WTC11 (cell line): ENCODE measurements around the gene CACNA2D3. TPM values are rescaled to one million over a fixed set of nuclear protein-coding genes. Genes with fewer than 3 reads are reported as not detected.
A peak's percentile ranks its signal among the peaks of the same experiment; 100 is the strongest.

Source experiments
- ATAC-seq: fragments of 200-7000 bp; cut with Tn5 transposase; 2 replicates; pipeline ENCODE4 v1.10.0; 2021; ENCODE audit warnings: mild to moderate bottlenecking, moderate library complexity
- CTCF ChIA-PET: fragments of 300-600 bp; sonication (Branson Sonifier 250); formaldehyde crosslinking; loops from one replicate; lab custom pipeline; 2021; ENCODE audit warnings: antibody characterized with exemption; lab: Charles Lee
- POLR2A ChIA-PET: fragments of 350-600 bp; sonication (Branson Sonifier 250); formaldehyde crosslinking; loops from one replicate; lab custom pipeline; 2021; ENCODE audit warnings: antibody characterized with exemption; lab: Charles Lee
- DNase-seq: peaks from one replicate; pipeline ENCODE4 v3.0.0; 2021; ENCODE audit warnings: low spot score
- H3K27ac Mint-ChIP-seq: 2 replicates; pipeline ENCODE4 v1.8.0; 2021; ENCODE audit warnings: mixed read lengths
- H3K27me3 Mint-ChIP-seq: 2 replicates; pipeline ENCODE4 v1.8.0; 2021; ENCODE audit warnings: low read depth, mild to moderate bottlenecking, moderate library complexity, mixed read lengths
- H3K36me3 Mint-ChIP-seq: 2 replicates; pipeline ENCODE4 v1.8.0; 2021; ENCODE audit warnings: mixed read lengths
- H3K4me1 Mint-ChIP-seq: 2 replicates; pipeline ENCODE4 v1.8.0; 2022; ENCODE audit warnings: mixed read lengths
- H3K4me3 Mint-ChIP-seq: 2 replicates; pipeline ENCODE4 v1.8.0; 2021; ENCODE audit warnings: mild to moderate bottlenecking, moderate library complexity, mixed read lengths
- H3K9me3 Mint-ChIP-seq: 2 replicates; pipeline ENCODE4 v1.8.0; 2021; ENCODE audit warnings: mixed read lengths
- CREM ChIP-seq: sonication (generic); formaldehyde crosslinking; IDR thresholded peaks from 2 replicates; pipeline ENCODE4 v1.8.1; 2022; ENCODE audit warnings: mild to moderate bottlenecking, missing genetic modification reagents, moderate library complexity
- CTCF ChIP-seq: fragments of 200-600 bp; IDR thresholded peaks from 2 replicates; pipeline ENCODE4 v1.8.0; 2022; ENCODE audit warnings: antibody characterized with exemption
- ERG ChIP-seq: fragments of 250-450 bp; sonication (Bioruptor Pico); IDR thresholded peaks from 2 replicates; pipeline ENCODE4 v1.8.0; 2021; ENCODE audit warnings: mild to moderate bottlenecking
- ESRRA ChIP-seq: sonication (generic); formaldehyde crosslinking; IDR thresholded peaks from 2 replicates; pipeline ENCODE4 v1.8.1; 2022; ENCODE audit warnings: mild to moderate bottlenecking, missing genetic modification reagents, borderline replicate concordance
- ETV6 ChIP-seq: sonication (generic); formaldehyde crosslinking; IDR thresholded peaks from 2 replicates; pipeline ENCODE4 v1.8.1; 2022; ENCODE audit warnings: mild to moderate bottlenecking, missing genetic modification reagents
- GRHL2 ChIP-seq: fragments of 250-450 bp; sonication (Bioruptor Pico); IDR thresholded peaks from 2 replicates; pipeline ENCODE4 v1.8.0; 2022; ENCODE audit warnings: mild to moderate bottlenecking, moderate library complexity; ENCODE audit not compliant: insufficient replicate concordance, severe bottlenecking
- MAX ChIP-seq: sonication (generic); formaldehyde crosslinking; IDR thresholded peaks from 2 replicates; pipeline ENCODE4 v1.8.0; 2022; ENCODE audit warnings: mild to moderate bottlenecking, missing genetic modification reagents
- MYBL2 ChIP-seq: sonication (generic); formaldehyde crosslinking; IDR thresholded peaks from 2 replicates; pipeline ENCODE4 v1.8.1; 2023; ENCODE audit warnings: mild to moderate bottlenecking, moderate library complexity, missing genetic modification reagents
- NFATC4 ChIP-seq: fragments of 250-450 bp; sonication (Bioruptor Pico); IDR thresholded peaks from 2 replicates; pipeline ENCODE4 v1.9.0; 2021; ENCODE audit warnings: mild to moderate bottlenecking
- NFE2L1 ChIP-seq: sonication (generic); formaldehyde crosslinking; IDR thresholded peaks from 2 replicates; pipeline ENCODE4 v1.8.1; 2023; ENCODE audit warnings: missing genetic modification reagents
- SOX15 ChIP-seq: fragments of 250-450 bp; sonication (Bioruptor Pico); IDR thresholded peaks from 2 replicates; pipeline ENCODE4 v1.9.0; 2021; ENCODE audit warnings: mild to moderate bottlenecking
- TEAD1 ChIP-seq: sonication (generic); formaldehyde crosslinking; IDR thresholded peaks from 2 replicates; pipeline ENCODE4 v1.8.0; 2022; ENCODE audit warnings: mild to moderate bottlenecking, missing genetic modification reagents
- TP53 ChIP-seq: sonication (generic); formaldehyde crosslinking; IDR thresholded peaks from 2 replicates; pipeline ENCODE4 v1.8.1; 2023; ENCODE audit warnings: mild to moderate bottlenecking, missing genetic modification reagents
- ZNF219 ChIP-seq: sonication (generic); formaldehyde crosslinking; IDR thresholded peaks from 2 replicates; pipeline ENCODE4 v1.8.0; 2023; ENCODE audit warnings: missing genetic modification reagents, mild to moderate bottlenecking, borderline replicate concordance
- ZNF232 ChIP-seq: sonication (generic); formaldehyde crosslinking; IDR thresholded peaks from 2 replicates; pipeline ENCODE4 v1.8.0; 2022; ENCODE audit warnings: mild to moderate bottlenecking, missing genetic modification reagents
- ZNF281 ChIP-seq: sonication (generic); formaldehyde crosslinking; IDR thresholded peaks from 2 replicates; pipeline ENCODE4 v1.8.0; 2023; ENCODE audit warnings: mild to moderate bottlenecking, missing genetic modification reagents
- ZNF396 ChIP-seq: fragments of 250-450 bp; sonication (Bioruptor Pico); IDR thresholded peaks from 2 replicates; pipeline ENCODE4 v1.8.0; 2021; ENCODE audit warnings: mild to moderate bottlenecking, moderate library complexity, borderline replicate concordance
- total RNA-seq: library from RNA; stranded (reverse); gene quantifications from 3 replicates; pipeline ENCODE4 v1.2.3, GENCODE V29; 2021
- TF ChIP-seq, protein P1 (sequence below): sonication (generic); formaldehyde crosslinking; IDR thresholded peaks from 2 replicates; pipeline ENCODE4 v1.8.1; 2023; ENCODE audit warnings: mild to moderate bottlenecking, missing genetic modification reagents, borderline replicate concordance
- TF ChIP-seq, protein P2 (sequence below): sonication (generic); formaldehyde crosslinking; IDR thresholded peaks from 2 replicates; pipeline ENCODE4 v1.8.1; 2022; ENCODE audit warnings: mild to moderate bottlenecking, missing genetic modification reagents, moderate library complexity, borderline replicate concordance
- TF ChIP-seq, protein P3 (sequence below): sonication (generic); formaldehyde crosslinking; IDR thresholded peaks from 2 replicates; pipeline ENCODE4 v1.8.1; 2023; ENCODE audit warnings: mild to moderate bottlenecking, missing genetic modification reagents
- TF ChIP-seq, protein P4 (sequence below): fragments of 250-450 bp; sonication (Bioruptor Pico); IDR thresholded peaks from 2 replicates; pipeline ENCODE4 v1.9.0; 2021; ENCODE audit warnings: mild to moderate bottlenecking

CACNA2D3 gene
- total RNA-seq, 1 experiment from 2014 or later: 5.0 TPM

GRCh38 chr3:54432975-54433374 lies 310.6 kb downstream of the CACNA2D3 start:
- TF ChIP-seq CTCF: no peak
- TF ChIP-seq, protein P1, sequence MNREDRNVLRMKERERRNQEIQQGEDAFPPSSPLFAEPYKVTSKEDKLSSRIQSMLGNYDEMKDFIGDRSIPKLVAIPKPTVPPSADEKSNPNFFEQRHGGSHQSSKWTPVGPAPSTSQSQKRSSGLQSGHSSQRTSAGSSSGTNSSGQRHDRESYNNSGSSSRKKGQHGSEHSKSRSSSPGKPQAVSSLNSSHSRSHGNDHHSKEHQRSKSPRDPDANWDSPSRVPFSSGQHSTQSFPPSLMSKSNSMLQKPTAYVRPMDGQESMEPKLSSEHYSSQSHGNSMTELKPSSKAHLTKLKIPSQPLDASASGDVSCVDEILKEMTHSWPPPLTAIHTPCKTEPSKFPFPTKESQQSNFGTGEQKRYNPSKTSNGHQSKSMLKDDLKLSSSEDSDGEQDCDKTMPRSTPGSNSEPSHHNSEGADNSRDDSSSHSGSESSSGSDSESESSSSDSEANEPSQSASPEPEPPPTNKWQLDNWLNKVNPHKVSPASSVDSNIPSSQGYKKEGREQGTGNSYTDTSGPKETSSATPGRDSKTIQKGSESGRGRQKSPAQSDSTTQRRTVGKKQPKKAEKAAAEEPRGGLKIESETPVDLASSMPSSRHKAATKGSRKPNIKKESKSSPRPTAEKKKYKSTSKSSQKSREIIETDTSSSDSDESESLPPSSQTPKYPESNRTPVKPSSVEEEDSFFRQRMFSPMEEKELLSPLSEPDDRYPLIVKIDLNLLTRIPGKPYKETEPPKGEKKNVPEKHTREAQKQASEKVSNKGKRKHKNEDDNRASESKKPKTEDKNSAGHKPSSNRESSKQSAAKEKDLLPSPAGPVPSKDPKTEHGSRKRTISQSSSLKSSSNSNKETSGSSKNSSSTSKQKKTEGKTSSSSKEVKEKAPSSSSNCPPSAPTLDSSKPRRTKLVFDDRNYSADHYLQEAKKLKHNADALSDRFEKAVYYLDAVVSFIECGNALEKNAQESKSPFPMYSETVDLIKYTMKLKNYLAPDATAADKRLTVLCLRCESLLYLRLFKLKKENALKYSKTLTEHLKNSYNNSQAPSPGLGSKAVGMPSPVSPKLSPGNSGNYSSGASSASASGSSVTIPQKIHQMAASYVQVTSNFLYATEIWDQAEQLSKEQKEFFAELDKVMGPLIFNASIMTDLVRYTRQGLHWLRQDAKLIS (CRISPR knock-in tag): no peak
- TF ChIP-seq ZNF396 (CRISPR knock-in tag): no peak
- TF ChIP-seq, protein P2, sequence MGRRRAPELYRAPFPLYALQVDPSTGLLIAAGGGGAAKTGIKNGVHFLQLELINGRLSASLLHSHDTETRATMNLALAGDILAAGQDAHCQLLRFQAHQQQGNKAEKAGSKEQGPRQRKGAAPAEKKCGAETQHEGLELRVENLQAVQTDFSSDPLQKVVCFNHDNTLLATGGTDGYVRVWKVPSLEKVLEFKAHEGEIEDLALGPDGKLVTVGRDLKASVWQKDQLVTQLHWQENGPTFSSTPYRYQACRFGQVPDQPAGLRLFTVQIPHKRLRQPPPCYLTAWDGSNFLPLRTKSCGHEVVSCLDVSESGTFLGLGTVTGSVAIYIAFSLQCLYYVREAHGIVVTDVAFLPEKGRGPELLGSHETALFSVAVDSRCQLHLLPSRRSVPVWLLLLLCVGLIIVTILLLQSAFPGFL: no peak
- TF ChIP-seq MAX (CRISPR knock-in tag): no peak
- no peak for TF ChIP-seq NFATC4 (CRISPR knock-in tag)
- TF ChIP-seq SOX15: no peak
- TF ChIP-seq NFE2L1 (CRISPR knock-in tag): no peak
- TF ChIP-seq ZNF219: no peak
- no peak for TF ChIP-seq MYBL2
- no peak for TF ChIP-seq CREM
- no peak for TF ChIP-seq ERG (CRISPR knock-in tag)
- TF ChIP-seq GRHL2 (CRISPR knock-in tag): no peak
- TF ChIP-seq, protein P3, sequence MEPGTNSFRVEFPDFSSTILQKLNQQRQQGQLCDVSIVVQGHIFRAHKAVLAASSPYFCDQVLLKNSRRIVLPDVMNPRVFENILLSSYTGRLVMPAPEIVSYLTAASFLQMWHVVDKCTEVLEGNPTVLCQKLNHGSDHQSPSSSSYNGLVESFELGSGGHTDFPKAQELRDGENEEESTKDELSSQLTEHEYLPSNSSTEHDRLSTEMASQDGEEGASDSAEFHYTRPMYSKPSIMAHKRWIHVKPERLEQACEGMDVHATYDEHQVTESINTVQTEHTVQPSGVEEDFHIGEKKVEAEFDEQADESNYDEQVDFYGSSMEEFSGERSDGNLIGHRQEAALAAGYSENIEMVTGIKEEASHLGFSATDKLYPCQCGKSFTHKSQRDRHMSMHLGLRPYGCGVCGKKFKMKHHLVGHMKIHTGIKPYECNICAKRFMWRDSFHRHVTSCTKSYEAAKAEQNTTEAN: no peak
- no peak for TF ChIP-seq ESRRA (CRISPR knock-in tag)
- TF ChIP-seq, protein P4, sequence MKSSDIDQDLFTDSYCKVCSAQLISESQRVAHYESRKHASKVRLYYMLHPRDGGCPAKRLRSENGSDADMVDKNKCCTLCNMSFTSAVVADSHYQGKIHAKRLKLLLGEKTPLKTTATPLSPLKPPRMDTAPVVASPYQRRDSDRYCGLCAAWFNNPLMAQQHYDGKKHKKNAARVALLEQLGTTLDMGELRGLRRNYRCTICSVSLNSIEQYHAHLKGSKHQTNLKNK (CRISPR knock-in tag): no peak
- Mint-ChIP-seq H3K27me3 (no peaks in the 10 kb centered on the region), H3K4me1 (peaks cover 23% of the 10 kb centered on the region), H3K4me3 (no peak overlapping the region), H3K36me3 (no peaks in the 10 kb centered on the region), H3K9me3 (peaks cover 9% of the 10 kb centered on the region), H3K27ac (no peak overlapping the region)
- POLR2A ChIA-PET: interaction anchor here (1.1 kb wide), 1 partner anchor 199 kb away, joined by 3 read pairs; no protein-coding TSS in a partner anchor
- ATAC-seq: no peak
- no peak for DNase-seq
- CTCF ChIA-PET: interaction anchor here (0.9 to 2.6 kb wide), 9 partner anchors 36 to 494 kb away, joined by 3 to 24 read pairs (median 7); no protein-coding TSS in a partner anchor

- Mint-ChIP-seq H3K36me3 (no peaks in the 10 kb centered on the region), H3K4me1 (peaks cover 17% of the 10 kb centered on the region), H3K27me3 (no peaks in the 10 kb centered on the region), H3K27ac (no peak overlapping the region), H3K9me3 (peaks cover 9% of the 10 kb centered on the region), H3K4me3 (no peak overlapping the region)
- CTCF ChIA-PET: interaction anchor here (0.6 to 2.6 kb wide), 33 partner anchors 9 to 1257 kb away, joined by 3 to 24 read pairs (median 4); no protein-coding TSS in a partner anchor
- peak; percentile 97 for ATAC-seq
- DNase-seq: peak; percentile 82
- POLR2A ChIA-PET: no interaction called here
- TF ChIP-seq ETV6 (CRISPR knock-in tag) (peak; percentile 84; the same call in 1 of the 2 replicates), TEAD1 (CRISPR knock-in tag) (no peak), ZNF232 (0 out of 2 replicates have a peak, but pooled peaks have one; percentile 20), CTCF (peak; percentile 33; the same call in 1 of the 2 replicates), TP53 (CRISPR knock-in tag) (no peak), ZNF281 (CRISPR knock-in tag) (no peak)
These were observed 311.5 kb downstream of the CACNA2D3 start for GRCh38 chr3:54433846-54434245.
